OCI-LY1 (cell line): Measurements from ENCODE around the gene BHLHA15.

Experiments
- H2AFZ ChIP-seq: fragments of 200-600 bp; sonication (generic), shearing (Covaris generic); 2 replicates; pipeline ENCODE4 v1.6.0; 2014; ENCODE audit warnings: antibody characterized with exemption, mild to moderate bottlenecking, low read length
- H3F3A ChIP-seq: fragments of 200-600 bp; sonication (generic), shearing (Covaris generic); 2 replicates; pipeline ENCODE4 v1.6.0; 2014; ENCODE audit warnings: mild to moderate bottlenecking, antibody characterized with exemption, low read length, moderate library complexity; ENCODE audit not compliant: insufficient read depth
- H3K27ac ChIP-seq: fragments of 200-600 bp; sonication (generic); 2 replicates; pipeline ENCODE4 v1.5.1; 2014; ENCODE audit warnings: low read length, mixed run types, mild to moderate bottlenecking, low read depth; ENCODE audit not compliant: poor library complexity, severe bottlenecking
- H3K27me3 ChIP-seq: fragments of 200-600 bp; sonication (generic); 2 replicates; pipeline ENCODE4 v1.6.0; 2014; ENCODE audit warnings: antibody characterized with exemption, mild to moderate bottlenecking, low read length, moderate library complexity; ENCODE audit not compliant: insufficient read depth
- H3K36me3 ChIP-seq: fragments of 200-600 bp; sonication (generic); 2 replicates; pipeline ENCODE4 v1.6.1; 2014; ENCODE audit warnings: mild to moderate bottlenecking, antibody characterized with exemption, low read length, moderate library complexity, mixed read lengths; ENCODE audit not compliant: insufficient read depth
- H3K4me1 ChIP-seq: fragments of 200-600 bp; sonication (generic); 2 replicates; pipeline ENCODE4 v1.5.1; 2014; ENCODE audit warnings: mild to moderate bottlenecking, low read length, moderate library complexity; ENCODE audit not compliant: insufficient read depth, severe bottlenecking
- H3K4me2 ChIP-seq: fragments of 200-600 bp; sonication (generic), shearing (Covaris generic); 2 replicates; pipeline ENCODE4 v1.6.1; 2014; ENCODE audit warnings: low read length
- H3K4me3 ChIP-seq: fragments of 200-600 bp; sonication (generic); 2 replicates; pipeline ENCODE4 v1.5.1; 2014; ENCODE audit warnings: low read length, low read depth, mild to moderate bottlenecking, mixed read lengths; ENCODE audit not compliant: poor library complexity, severe bottlenecking
- H3K79me2 ChIP-seq: fragments of 200-600 bp; shearing (Covaris generic); 2 replicates; pipeline ENCODE4 v1.6.1; 2016; ENCODE audit warnings: mixed run types, low read length, mixed read lengths; ENCODE audit not compliant: insufficient read depth
- H3K9ac ChIP-seq: fragments of 200-600 bp; sonication (generic), shearing (Covaris generic); 2 replicates; pipeline ENCODE4 v1.6.1; 2014; ENCODE audit warnings: mild to moderate bottlenecking, low read length, mixed read lengths
- H3K9me2 ChIP-seq: fragments of 200-600 bp; sonication (generic), shearing (Covaris generic); 2 replicates; pipeline ENCODE4 v1.6.1; 2014; ENCODE audit warnings: low read depth, mild to moderate bottlenecking, low read length, mixed read lengths
- H3K9me3 ChIP-seq: fragments of 200-600 bp; shearing (Covaris generic); 2 replicates; pipeline ENCODE4 v1.6.1; 2014; ENCODE audit warnings: low read length, mixed read lengths
- H4K20me1 ChIP-seq: fragments of 200-600 bp; sonication (generic), shearing (Covaris generic); 2 replicates; pipeline ENCODE4 v1.6.0; 2016; ENCODE audit warnings: mild to moderate bottlenecking, low read length; ENCODE audit not compliant: insufficient read depth
- CTCF ChIP-seq: fragments of 200-600 bp; sonication (generic), shearing (Covaris generic); IDR thresholded peaks from 2 replicates; pipeline ENCODE4 v1.5.1; 2017; ENCODE audit warnings: mild to moderate bottlenecking, antibody characterized with exemption, low read length, moderate library complexity, mixed read lengths
- EZH2 ChIP-seq: fragments of 200-600 bp; sonication (generic), shearing (Covaris generic); IDR thresholded peaks from 2 replicates; pipeline ENCODE4 v1.8.0; 2017; ENCODE audit warnings: borderline replicate concordance, mixed run types, mild to moderate bottlenecking, antibody characterized with exemption, low read length, moderate library complexity, mixed read lengths

BHLHA15 gene

GRCh38 chr7:98194186-98194585 is 17.1 kb upstream of the BHLHA15 start:
- H3K9ac ChIP-seq, result no peak overlapping the region

GRCh38 chr7:98194672-98195457 is 16.4 kb upstream of the BHLHA15 start:
- Histone ChIP-seq H3K36me3 (peaks cover 64% of the 10 kb centered on the region), H3K9ac (no peak overlapping the region), H3K79me2 (no peaks in the 10 kb centered on the region), H4K20me1 (no peaks in the 10 kb centered on the region), H3K4me1 (peaks cover 3% of the 10 kb centered on the region), H3K9me2 (no peaks in the 10 kb centered on the region), H3K4me2 (no peak overlapping the region), H3K4me3 (no peak overlapping the region), H3K27ac (no peak overlapping the region), H2AFZ (no peak overlapping the region), H3F3A (no peaks in the 10 kb centered on the region), H3K27me3 (no peaks in the 10 kb centered on the region), H3K9me3 (no peaks in the 10 kb centered on the region)
- no peak for TF ChIP-seq CTCF
- no peak for TF ChIP-seq EZH2

More at GRCh38 chr7:98194186-98194585, 17.1 kb upstream of the BHLHA15 start:
- Histone ChIP-seq H3K4me2 (no peak overlapping the region), H3K79me2 (no peaks in the 10 kb centered on the region), H3K4me3 (no peak overlapping the region), H4K20me1 (no peaks in the 10 kb centered on the region), H3K4me1 (no peaks in the 10 kb centered on the region), H3K27me3 (no peaks in the 10 kb centered on the region), H3K27ac (no peak overlapping the region), H2AFZ (no peak overlapping the region), H3F3A (no peaks in the 10 kb centered on the region), H3K36me3 (peaks cover 67% of the 10 kb centered on the region), H3K9me2 (no peaks in the 10 kb centered on the region), H3K9me3 (peaks cover 6% of the 10 kb centered on the region; the same call in 1 of the 2 replicates)
- TF ChIP-seq EZH2 (no peak), CTCF (no peak)

GRCh38 chr7:98196706-98197605 is 14.3 kb upstream of the BHLHA15 start:
- no peaks in the 10 kb centered on the region for H3K9me2 ChIP-seq
- H3K4me2 ChIP-seq, result no peak overlapping the region
- TF ChIP-seq CTCF (peak; percentile 33), EZH2 (no peak)
- H3K36me3 ChIP-seq, result peaks cover 50% of the 10 kb centered on the region
- no peaks in the 10 kb centered on the region for H3K27me3 ChIP-seq
- H3K4me1 ChIP-seq, result peaks cover 24% of the 10 kb centered on the region
- no peak overlapping the region for H3K9ac ChIP-seq
- no peaks in the 10 kb centered on the region for H3K79me2 ChIP-seq
- no peaks in the 10 kb centered on the region for H3F3A ChIP-seq
- H4K20me1 ChIP-seq, result no peaks in the 10 kb centered on the region
- H3K27ac ChIP-seq, result no peak overlapping the region
- no peak overlapping the region for H3K4me3 ChIP-seq
- no peak overlapping the region for H2AFZ ChIP-seq
- no peaks in the 10 kb centered on the region for H3K9me3 ChIP-seq
